HEK293 (cell line): ENCODE measurements around the gene CTCFL.
A peak's percentile ranks its signal among the peaks of the same experiment; 100 is the strongest.

Experiments
- CTCF ChIA-PET: fragments of 350-600 bp; formaldehyde crosslinking; extraction: SDS; loops from one replicate; lab custom pipeline; 2021; ENCODE audit warnings: antibody characterized with exemption; lab: Yijun Ruan, JAX
- POLR2A ChIA-PET: fragments of 300-600 bp; formaldehyde crosslinking; extraction: SDS; loops from one replicate; lab custom pipeline; 2020; ENCODE audit warnings: antibody characterized with exemption, inconsistent platforms; lab: Yijun Ruan, JAX
- H3K27ac ChIP-seq: fragments of 200-500 bp; sonication (Bioruptor generic); 2 replicates; pipeline ENCODE4 v1.5.1; 2014; ENCODE audit warnings: low read depth, low read length, control low read depth, inconsistent platforms; ENCODE audit errors: extremely low read depth
- H3K36me3 ChIP-seq, 2 experiments: fragments of 200-500 bp in 1 of 2; sonication (Bioruptor generic) in 1 of 2; 1 replicate in 1 of 2; 2 replicates in 1 of 2; pipeline ENCODE4 v1.5.1; 2014 to 2017; ENCODE audit warnings: inconsistent platforms in 2 of 2, low read length in 2 of 2; ENCODE audit not compliant: control insufficient read depth in 2 of 2, insufficient read depth in 1 of 2
- H3K4me1 ChIP-seq: fragments of 200-500 bp; sonication (Bioruptor generic); 2 replicates; pipeline ENCODE4 v1.5.1; 2014; ENCODE audit warnings: mild to moderate bottlenecking, low read length, inconsistent platforms; ENCODE audit not compliant: control insufficient read depth, insufficient read depth
- H3K4me3 ChIP-seq: 2 replicates; pipeline ENCODE4 v1.5.1; 2011; ENCODE audit warnings: low read depth, mild to moderate bottlenecking, control low read depth, low read length, moderate library complexity
- H3K9me3 ChIP-seq: fragments of 200-500 bp; sonication (Bioruptor generic); 2 replicates; pipeline ENCODE4 v1.5.1; 2014; ENCODE audit warnings: low read depth, low read length, inconsistent platforms; ENCODE audit not compliant: control insufficient read depth, insufficient read depth
- CTCF ChIP-seq: fragments of 450-650 bp; formaldehyde crosslinking; IDR thresholded peaks from 2 replicates; pipeline ENCODE4 v1.5.1; 2016; ENCODE audit warnings: missing biosample characterization, missing genetic modification characterization
- GLI2 ChIP-seq: fragments of 450-650 bp; formaldehyde crosslinking; IDR thresholded peaks from 2 replicates; pipeline ENCODE4; 2017; ENCODE audit warnings: missing biosample characterization, missing genetic modification characterization, low read depth, borderline replicate concordance
- HOXA7 ChIP-seq: sonication (generic); formaldehyde crosslinking; IDR thresholded peaks from 2 replicates; pipeline ENCODE4 v1.8.1; 2022; ENCODE audit warnings: missing genetic modification reagents, borderline replicate concordance
- SCRT1 ChIP-seq: fragments of 450-650 bp; formaldehyde crosslinking; IDR thresholded peaks from 2 replicates; pipeline ENCODE4 v1.5.1; 2016; ENCODE audit warnings: missing biosample characterization, missing genetic modification characterization, borderline replicate concordance
- SCRT2 ChIP-seq: fragments of 450-650 bp; formaldehyde crosslinking; IDR thresholded peaks from 2 replicates; pipeline ENCODE4 v1.5.1; 2016; ENCODE audit warnings: missing biosample characterization, missing genetic modification characterization
- TCF7L2 ChIP-seq: IDR thresholded peaks from 2 replicates; pipeline ENCODE4 v1.6.1; 2011; ENCODE audit warnings: low read depth, mild to moderate bottlenecking, inconsistent platforms, low read length, moderate library complexity, borderline replicate concordance
- ZNF10 ChIP-seq: fragments of 450-650 bp; formaldehyde crosslinking; IDR thresholded peaks from 2 replicates; pipeline ENCODE4 v1.5.1; 2017; ENCODE audit warnings: missing biosample characterization, missing genetic modification characterization
- ZNF169 ChIP-seq: fragments of 450-650 bp; formaldehyde crosslinking; IDR thresholded peaks from 2 replicates; pipeline ENCODE4 v1.5.1; 2016; ENCODE audit warnings: missing biosample characterization, missing genetic modification characterization
- ZNF211 ChIP-seq: fragments of 450-650 bp; formaldehyde crosslinking; IDR thresholded peaks from 2 replicates; pipeline ENCODE4 v1.5.1; 2016; ENCODE audit warnings: low read depth, missing biosample characterization, missing genetic modification characterization
- ZNF214 ChIP-seq: fragments of 450-650 bp; formaldehyde crosslinking; IDR thresholded peaks from 2 replicates; pipeline ENCODE4 v1.5.1; 2017; ENCODE audit warnings: missing biosample characterization, mild to moderate bottlenecking, missing genetic modification characterization, borderline replicate concordance
- ZNF221 ChIP-seq: fragments of 450-650 bp; formaldehyde crosslinking; IDR thresholded peaks from 2 replicates; pipeline ENCODE4 v1.5.1; 2017; ENCODE audit warnings: missing biosample characterization, missing genetic modification characterization, borderline replicate concordance
- ZNF266 ChIP-seq: fragments of 450-650 bp; formaldehyde crosslinking; IDR thresholded peaks from 2 replicates; pipeline ENCODE4 v1.5.1; 2016; ENCODE audit warnings: missing biosample characterization, missing genetic modification characterization, low read depth
- ZNF311 ChIP-seq: fragments of 450-650 bp; formaldehyde crosslinking; IDR thresholded peaks from 2 replicates; pipeline ENCODE4 v1.5.1; 2017; ENCODE audit warnings: missing biosample characterization, missing genetic modification characterization, borderline replicate concordance
- ZNF473 ChIP-seq: fragments of 450-650 bp; formaldehyde crosslinking; IDR thresholded peaks from 2 replicates; pipeline ENCODE4 v1.5.1; 2017; ENCODE audit warnings: missing biosample characterization, missing genetic modification characterization
- ZNF600 ChIP-seq: fragments of 450-650 bp; formaldehyde crosslinking; IDR thresholded peaks from 2 replicates; pipeline ENCODE4 v1.5.1; 2016; ENCODE audit warnings: missing biosample characterization, missing genetic modification characterization
- ZNF843 ChIP-seq: fragments of 450-650 bp; formaldehyde crosslinking; IDR thresholded peaks from 2 replicates; pipeline ENCODE4 v1.5.1; 2016; ENCODE audit warnings: missing biosample characterization, missing genetic modification characterization
- ZSCAN30 ChIP-seq: fragments of 450-650 bp; IDR thresholded peaks from 2 replicates; pipeline ENCODE4 v1.5.1; 2018; ENCODE audit warnings: missing biosample characterization, mild to moderate bottlenecking, missing genetic modification characterization, moderate library complexity

CTCFL gene

DNA sequence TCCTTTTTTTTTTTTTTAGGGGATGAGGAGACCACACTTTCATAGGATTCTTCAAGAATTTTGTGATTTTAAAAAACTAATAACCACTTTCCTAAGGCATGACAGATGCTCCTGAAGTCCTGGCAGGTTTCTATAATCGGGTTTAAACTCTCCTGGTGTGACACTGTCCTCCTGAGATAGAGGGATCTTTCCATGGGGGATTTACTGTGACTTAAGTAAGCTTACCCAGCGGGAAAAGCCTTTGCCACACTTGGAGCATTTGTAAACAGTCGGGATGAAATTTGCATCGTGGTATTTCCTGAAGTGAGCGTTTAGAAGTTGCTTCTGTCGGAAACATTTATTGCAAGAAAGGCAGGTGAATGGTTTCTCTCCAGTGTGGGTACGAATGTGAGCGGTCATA, 16.6 kb downstream of the CTCFL start:
- H3K9me3 ChIP-seq: no peaks in the 10 kb centered on the region
- POLR2A ChIA-PET: no interaction called here
- no peaks in the 10 kb centered on the region for H3K36me3 ChIP-seq
- no peak overlapping the region for H3K27ac ChIP-seq
- H3K4me1 ChIP-seq: no peaks in the 10 kb centered on the region
- CTCF ChIA-PET: interaction anchor here (1.2 kb wide), 2 partner anchors 88 to 90 kb away, joined by 3 to 7 read pairs; no protein-coding TSS in a partner anchor
- no peak overlapping the region for H3K4me3 ChIP-seq
- TF ChIP-seq HOXA7: no peak
- TF ChIP-seq ZNF10: no peak
- TF ChIP-seq ZNF600 (tag by site-specific recombination): no peak
- no peak for TF ChIP-seq SCRT1 (tag by site-specific recombination)
- no peak for TF ChIP-seq ZNF169 (tag by site-specific recombination)

DNA sequence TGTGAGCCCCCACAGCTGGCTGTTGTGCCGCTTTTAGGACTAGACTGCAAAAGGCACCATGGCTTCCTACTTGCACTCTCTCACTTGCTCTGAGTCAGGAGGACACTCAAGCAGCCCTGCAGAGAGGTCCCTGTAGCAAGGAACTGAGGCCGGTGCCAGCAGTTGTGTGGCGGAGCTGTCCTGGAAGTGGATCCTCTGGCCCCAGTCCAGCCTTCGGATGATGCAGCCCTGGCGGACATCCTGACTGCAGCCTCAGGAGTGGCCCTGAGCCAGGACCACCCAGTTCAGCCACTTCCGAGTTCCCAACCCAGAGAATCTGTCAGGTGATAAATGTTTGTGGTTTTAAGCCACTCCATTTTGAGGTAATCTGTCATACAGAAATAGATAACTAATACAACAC, 17.5 kb downstream of the CTCFL start:
- no peak overlapping the region for H3K4me3 ChIP-seq
- no peak overlapping the region for H3K27ac ChIP-seq
- no peaks in the 10 kb centered on the region for H3K9me3 ChIP-seq
- ChIA-PET CTCF (interaction anchor here (0.8 to 1.6 kb wide), 5 partner anchors 9 to 91 kb away, joined by 3 to 7 read pairs (median 4); no protein-coding TSS in a partner anchor), POLR2A (no interaction called here)
- TF ChIP-seq ZNF214 (no peak), ZNF266 (tag by site-specific recombination) (no peak), ZSCAN30 (tag by site-specific recombination) (no peak), ZNF211 (tag by site-specific recombination) (no peak), CTCF (tag by site-specific recombination) (no peak), ZNF311 (no peak)
- no peaks in the 10 kb centered on the region for H3K4me1 ChIP-seq
- no peaks in the 10 kb centered on the region for H3K36me3 ChIP-seq

GRCh38 chr20:57505979-57506378, 19.0 kb downstream of the CTCFL start:
- TF ChIP-seq GLI2 (tag by site-specific recombination) (no peak), SCRT2 (peak; percentile 31; the same call in 1 of the 2 replicates), ZNF221 (tag by site-specific recombination) (no peak), ZNF473 (tag by site-specific recombination) (no peak)
- CTCF ChIA-PET: interaction anchor here (1.4 to 1.6 kb wide), 2 partner anchors 8 to 10 kb away, joined by 4 read pairs; no protein-coding TSS in a partner anchor

DNA sequence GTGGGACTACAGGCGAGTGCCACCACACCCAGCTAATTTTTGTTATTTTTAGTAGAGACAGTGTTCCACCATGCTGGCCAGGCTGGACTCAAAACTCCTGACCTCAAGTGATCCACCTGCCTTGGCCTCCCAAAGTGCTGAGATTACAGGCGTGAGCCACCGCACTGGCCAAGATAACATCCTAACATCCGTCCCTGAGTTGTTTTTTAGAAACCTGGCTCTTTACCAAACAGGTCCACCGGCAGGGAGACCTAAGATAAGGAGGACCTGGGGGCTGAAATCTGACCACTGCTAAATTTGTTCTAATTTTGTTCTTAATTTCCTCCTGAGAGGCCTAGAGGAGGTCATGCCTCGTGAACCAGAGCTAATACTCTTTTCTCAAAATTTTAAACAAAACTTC, 20.5 kb downstream of the CTCFL start:
- ChIA-PET CTCF (interaction anchor here (1.3 kb wide), 1 partner anchor 9 kb away, joined by 3 read pairs; no protein-coding TSS in a partner anchor), POLR2A (interaction anchor here (0.6 kb wide), 1 partner anchor 399 kb away, joined by 4 read pairs; no protein-coding TSS in a partner anchor)
- Histone ChIP-seq H3K4me1 (no peaks in the 10 kb centered on the region), H3K27ac (no peak overlapping the region), H3K36me3 (no peaks in the 10 kb centered on the region), H3K4me3 (no peak overlapping the region), H3K9me3 (no peaks in the 10 kb centered on the region)
- TF ChIP-seq ZNF843: no peak
- no peak for TF ChIP-seq TCF7L2

More at GRCh38 chr20:57505979-57506378, 19.0 kb downstream of the CTCFL start:
- no peak overlapping the region for H3K4me3 ChIP-seq
- no peak overlapping the region for H3K27ac ChIP-seq
- H3K9me3 ChIP-seq: no peaks in the 10 kb centered on the region
- POLR2A ChIA-PET: no interaction called here
- H3K4me1 ChIP-seq: no peaks in the 10 kb centered on the region
- no peaks in the 10 kb centered on the region for H3K36me3 ChIP-seq
